Adrenal gland (tissue), 5 donors: Measurements from ENCODE around the gene FAM120B.

Source experiments
- POLR2A ChIP-seq, 2 donors: fragments of 450-650 bp; IDR thresholded peaks; one replicate each; pipeline ENCODE4 v1.6.1; 2017; ENCODE audit warnings: antibody characterized with exemption in 2 of 2, mild to moderate bottlenecking in 2 of 2, moderate library complexity in 1 of 2
- TF ChIP-seq, protein P1 (sequence below), 6 experiments: fragments of 450-650 bp in 4 of 6; fragments of 200-600 bp in 2 of 6; sonication (generic) in 1 of 6; IDR thresholded peaks; 1 replicate in 5 of 6; 2 replicates in 1 of 6; pipeline versions ENCODE4 v1.5.1 to v1.8.0; 2016 to 2021; ENCODE audit warnings: antibody characterized with exemption in 6 of 6, mild to moderate bottlenecking in 2 of 6, moderate library complexity in 1 of 6
- donor health status: DM: no; HTN: no; CAD: no.

GRCh38 chr6:170437719-170438401, 131.3 kb downstream of the FAM120B start:
- TF ChIP-seq, protein P1, sequence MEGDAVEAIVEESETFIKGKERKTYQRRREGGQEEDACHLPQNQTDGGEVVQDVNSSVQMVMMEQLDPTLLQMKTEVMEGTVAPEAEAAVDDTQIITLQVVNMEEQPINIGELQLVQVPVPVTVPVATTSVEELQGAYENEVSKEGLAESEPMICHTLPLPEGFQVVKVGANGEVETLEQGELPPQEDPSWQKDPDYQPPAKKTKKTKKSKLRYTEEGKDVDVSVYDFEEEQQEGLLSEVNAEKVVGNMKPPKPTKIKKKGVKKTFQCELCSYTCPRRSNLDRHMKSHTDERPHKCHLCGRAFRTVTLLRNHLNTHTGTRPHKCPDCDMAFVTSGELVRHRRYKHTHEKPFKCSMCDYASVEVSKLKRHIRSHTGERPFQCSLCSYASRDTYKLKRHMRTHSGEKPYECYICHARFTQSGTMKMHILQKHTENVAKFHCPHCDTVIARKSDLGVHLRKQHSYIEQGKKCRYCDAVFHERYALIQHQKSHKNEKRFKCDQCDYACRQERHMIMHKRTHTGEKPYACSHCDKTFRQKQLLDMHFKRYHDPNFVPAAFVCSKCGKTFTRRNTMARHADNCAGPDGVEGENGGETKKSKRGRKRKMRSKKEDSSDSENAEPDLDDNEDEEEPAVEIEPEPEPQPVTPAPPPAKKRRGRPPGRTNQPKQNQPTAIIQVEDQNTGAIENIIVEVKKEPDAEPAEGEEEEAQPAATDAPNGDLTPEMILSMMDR (IDR thresholded peaks at IDR 0.05), result no peak
- no peak for TF ChIP-seq POLR2A (IDR thresholded peaks at IDR 0.05)
